Esophagus muscularis mucosa (tissue), 4 donors: ENCODE results near the gene SEPTIN5. TPM values are rescaled to one million over a fixed set of nuclear protein-coding genes. Genes with fewer than 3 reads are reported as not detected.

Source experiments
- DNase-seq: peaks from one replicate; pipeline ENCODE4 v3.0.0-alpha.2; 2017; ENCODE audit errors: extremely low spot score
- H3K27ac ChIP-seq, 4 donors: fragments of 200-600 bp; sonication (generic); replicated peaks in 1 of 4; 1 replicate in 3 of 4; 2 replicates in 1 of 4; pipeline ENCODE4 v1.5.1; 2016 to 2019; ENCODE audit warnings: mild to moderate bottlenecking in 1 of 4
- H3K27me3 ChIP-seq, 4 donors: fragments of 200-600 bp; sonication (generic); one replicate each; pipeline versions ENCODE4 v1.5.1 to v1.6.0; 2016 to 2019
- H3K36me3 ChIP-seq, 4 donors: fragments of 200-600 bp; sonication (generic); one replicate each; pipeline ENCODE4 v1.5.1; 2016 to 2019
- H3K4me1 ChIP-seq, 4 donors: fragments of 200-600 bp; sonication (generic); one replicate each; pipeline ENCODE4 v1.5.1; 2016 to 2019
- H3K4me3 ChIP-seq, 4 donors: fragments of 200-600 bp; sonication (generic); 1 replicate in 2 of 4; 2 replicates in 2 of 4; pipeline ENCODE4 v1.5.1; 2016 to 2019; ENCODE audit warnings: mild to moderate bottlenecking in 4 of 4, moderate library complexity in 1 of 4
- H3K9me3 ChIP-seq, 4 donors: fragments of 200-600 bp; sonication (generic); 1 replicate in 3 of 4; 2 replicates in 1 of 4; pipeline ENCODE4 v1.5.1; 2016 to 2019
- EP300 ChIP-seq: sonication (generic); formaldehyde crosslinking; IDR thresholded peaks from one replicate; pipeline ENCODE4 v1.6.1; 2017; ENCODE audit warnings: antibody characterized with exemption
- POLR2A ChIP-seq: fragments of 450-650 bp; IDR thresholded peaks from one replicate; pipeline ENCODE4 v1.6.1; 2017; ENCODE audit warnings: antibody characterized with exemption, moderate library complexity, mild to moderate bottlenecking, low read depth
- POLR2AphosphoS5 ChIP-seq, 2 donors: sonication (generic); formaldehyde crosslinking; IDR thresholded peaks; one replicate each; pipeline ENCODE4 v1.6.1; 2017; ENCODE audit warnings: antibody characterized with exemption in 2 of 2
- WGBS: methylation state at CpG from one replicate; pipeline ENCODE4 v1.1.5; 2018; 5-methylcytosine and 5-hydroxymethylcytosine counted together
- intact Hi-C: fragments of 100-400 bp; cut with DNase I; formaldehyde crosslinking; loops from one replicate; pipeline ENCODE4 v1.15.1; 2023
- total RNA-seq, 4 donors: library from RNA; depleted of rRNA; stranded (reverse); fragments of >200 nt; gene quantifications; one replicate each; pipeline versions ENCODE4 v1.1.0 to v1.2.1, GENCODE V29; 2016
- TF ChIP-seq, protein P1 (sequence below), 3 experiments: fragments of 200-600 bp in 2 of 3; fragments of 450-650 bp in 1 of 3; sonication (generic) in 2 of 3; IDR thresholded peaks; one replicate each; pipeline ENCODE4 v1.5.1; 2017 to 2019; ENCODE audit warnings: antibody characterized with exemption in 3 of 3, mild to moderate bottlenecking in 2 of 3, moderate library complexity in 1 of 3

SEPTIN5 gene
- total RNA-seq, 4 donors from 2014 or later, result 4.2 to 55.4 (median 20.6) TPM

DNA sequence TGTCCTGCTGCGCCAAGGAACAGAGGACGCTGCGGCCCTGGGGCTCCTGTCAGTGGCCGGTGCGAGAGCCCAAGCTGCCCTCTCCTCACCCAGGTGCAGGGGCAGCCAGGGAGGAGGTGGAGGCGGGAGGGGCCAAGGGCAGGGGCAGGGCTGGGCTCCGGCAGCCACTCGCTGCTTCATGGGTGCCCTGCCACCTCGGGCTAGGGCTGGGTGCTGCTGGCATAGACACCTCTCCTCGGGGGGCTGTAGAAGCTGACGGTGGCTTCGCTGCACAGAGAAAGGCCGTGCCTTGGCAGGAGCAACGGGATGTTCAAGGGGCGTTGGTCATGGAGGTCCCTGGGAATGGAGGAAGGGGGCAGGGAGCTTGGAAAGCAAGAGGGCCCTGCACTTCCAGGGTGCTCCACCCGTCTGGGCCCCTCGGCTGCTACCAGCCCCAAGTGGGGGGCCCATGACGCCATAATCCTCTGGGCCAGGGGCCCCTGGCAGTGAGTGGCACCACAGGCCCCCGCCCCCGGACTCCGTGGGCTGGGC lies 44.7 kb downstream of the SEPTIN5 start:
- peaks cover 6 to 95% (median 62%) of the 10 kb centered on the region in 4 donors for H3K27me3 ChIP-seq
- peaks cover 6 to 54% (median 50%) of the 10 kb centered on the region in 4 donors for H3K4me1 ChIP-seq

DNA sequence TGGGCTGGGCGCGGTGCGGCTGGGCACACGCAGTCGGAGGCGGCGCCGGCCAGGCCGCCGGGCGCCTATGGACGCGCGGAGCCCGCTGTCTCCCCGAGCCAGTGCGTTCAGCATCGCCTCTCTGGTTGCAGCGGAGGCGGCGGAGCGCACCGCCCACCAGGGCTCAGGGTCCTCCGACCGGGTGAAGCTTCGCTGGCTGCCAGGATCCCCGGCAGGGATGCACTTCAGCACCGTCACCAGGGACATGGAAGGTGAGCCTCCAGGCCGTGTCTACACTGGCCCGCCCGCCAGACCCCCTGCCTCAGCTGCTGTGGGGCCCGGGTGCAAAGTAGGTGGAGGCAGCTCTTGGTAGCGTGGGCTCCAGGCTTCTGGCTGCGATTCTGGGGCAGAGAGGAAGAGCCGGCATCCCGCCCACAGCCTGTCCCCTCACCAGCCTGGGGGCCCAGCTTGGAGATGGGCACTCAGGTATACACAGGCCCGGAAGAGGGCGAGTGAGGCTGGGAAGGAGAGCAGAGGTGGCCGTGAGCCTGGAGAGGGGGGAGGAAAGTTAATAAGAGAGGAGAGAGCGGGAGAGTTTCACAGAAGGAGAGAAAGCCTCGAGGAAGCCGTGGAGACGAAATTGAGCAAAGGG lies 45.2 kb downstream of the SEPTIN5 start:
- peaks cover 6 to 54% (median 50%) of the 10 kb centered on the region in 4 donors for H3K4me1 ChIP-seq
- H3K36me3 ChIP-seq, result no peaks in the 10 kb centered on the region
- no peak overlapping the region for H3K27ac ChIP-seq
- 14% methylated on average over 9 of the region's 43 CpGs for WGBS
- TF ChIP-seq POLR2AphosphoS5 (IDR thresholded peaks at IDR 0.05) (no peak), EP300 (no peak), POLR2A (no peak)
- TF ChIP-seq, protein P1, sequence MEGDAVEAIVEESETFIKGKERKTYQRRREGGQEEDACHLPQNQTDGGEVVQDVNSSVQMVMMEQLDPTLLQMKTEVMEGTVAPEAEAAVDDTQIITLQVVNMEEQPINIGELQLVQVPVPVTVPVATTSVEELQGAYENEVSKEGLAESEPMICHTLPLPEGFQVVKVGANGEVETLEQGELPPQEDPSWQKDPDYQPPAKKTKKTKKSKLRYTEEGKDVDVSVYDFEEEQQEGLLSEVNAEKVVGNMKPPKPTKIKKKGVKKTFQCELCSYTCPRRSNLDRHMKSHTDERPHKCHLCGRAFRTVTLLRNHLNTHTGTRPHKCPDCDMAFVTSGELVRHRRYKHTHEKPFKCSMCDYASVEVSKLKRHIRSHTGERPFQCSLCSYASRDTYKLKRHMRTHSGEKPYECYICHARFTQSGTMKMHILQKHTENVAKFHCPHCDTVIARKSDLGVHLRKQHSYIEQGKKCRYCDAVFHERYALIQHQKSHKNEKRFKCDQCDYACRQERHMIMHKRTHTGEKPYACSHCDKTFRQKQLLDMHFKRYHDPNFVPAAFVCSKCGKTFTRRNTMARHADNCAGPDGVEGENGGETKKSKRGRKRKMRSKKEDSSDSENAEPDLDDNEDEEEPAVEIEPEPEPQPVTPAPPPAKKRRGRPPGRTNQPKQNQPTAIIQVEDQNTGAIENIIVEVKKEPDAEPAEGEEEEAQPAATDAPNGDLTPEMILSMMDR (IDR thresholded peaks at IDR 0.05), result no peak
- H3K4me3 ChIP-seq, result peak overlapping the region; percentile 4 to 22 (median 9)
- no peak for DNase-seq
- intact Hi-C loops, result loop anchor here (10.0 kb wide), 1 partner anchor 85 kb away; no protein-coding TSS in a partner anchor
- H3K27me3 ChIP-seq, result peaks cover 6 to 95% (median 63%) of the 10 kb centered on the region in 4 donors
- H3K9me3 ChIP-seq, result no peaks in the 10 kb centered on the region

More for the DNA sequence above, 44.7 kb downstream of the SEPTIN5 start:
- Histone ChIP-seq H3K27ac (no peak overlapping the region), H3K9me3 (no peaks in the 10 kb centered on the region), H3K4me3 (peak overlapping the region in 2 of 4 donors; percentile 4 to 22), H3K36me3 (no peaks in the 10 kb centered on the region)
- TF ChIP-seq, protein P1 (IDR thresholded peaks at IDR 0.05), result no peak
- no peak for TF ChIP-seq POLR2AphosphoS5 (IDR thresholded peaks at IDR 0.05)
- TF ChIP-seq EP300, result no peak
- no peak for TF ChIP-seq POLR2A
- WGBS, result no CpG with 5 or more reads among the region's 21 CpGs
- DNase-seq, result no peak
- intact Hi-C loops, result no loop called here

DNA sequence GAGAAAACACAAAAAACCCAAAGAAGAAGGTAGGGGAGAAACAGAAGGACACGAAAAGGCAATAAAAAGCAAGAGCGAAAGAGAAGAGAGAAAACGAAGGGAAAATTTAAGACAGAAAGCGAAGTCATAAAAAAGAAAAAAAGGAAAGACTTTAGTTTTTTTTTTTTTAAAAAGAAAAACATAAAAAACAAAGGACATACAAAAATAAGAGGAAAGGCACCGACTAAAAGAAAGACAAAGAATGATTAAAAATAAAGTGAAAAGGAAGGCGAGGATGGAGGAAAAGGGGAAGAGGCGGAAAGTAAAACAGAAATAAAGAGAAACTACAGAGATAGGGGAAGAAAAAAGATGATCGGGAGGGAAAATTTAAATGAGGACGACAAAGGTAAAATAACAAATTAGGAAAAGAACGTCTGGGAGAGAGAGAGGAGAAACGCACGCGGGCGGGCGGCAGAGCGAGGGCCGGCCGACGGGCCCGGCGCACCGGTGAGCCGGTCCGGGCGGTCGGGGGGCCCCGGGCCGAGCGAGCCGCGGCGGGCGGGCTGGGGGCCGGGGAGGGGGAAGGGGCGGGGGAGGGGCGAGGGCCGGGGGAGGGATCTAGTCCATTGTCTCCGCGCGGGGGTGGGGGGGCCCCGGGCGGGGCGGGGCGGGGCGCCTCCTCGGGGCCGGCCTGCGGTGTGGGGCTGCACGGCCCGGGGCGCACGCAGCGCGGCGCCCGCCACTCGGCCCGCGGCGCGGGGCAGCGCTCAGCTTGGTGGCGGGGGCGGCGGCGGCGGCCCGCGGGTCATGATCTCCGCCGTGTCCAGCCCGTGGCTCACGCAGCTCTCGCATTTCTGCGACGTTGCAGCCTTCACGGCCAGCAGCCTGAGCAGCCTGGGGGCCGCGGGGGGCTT lies 46.0 kb downstream of the SEPTIN5 start, which contains the start of gene TBX1:
Gene TBX1 (plus strand): TSS at position 721 of the 893 bp plus-strand sequence. CDS start 66 bp downstream, at position 787.
- no peaks in the 10 kb centered on the region for H3K36me3 ChIP-seq
- peaks cover 3 to 47% (median 45%) of the 10 kb centered on the region in 4 donors for H3K4me1 ChIP-seq
- TF ChIP-seq POLR2A, result no peak
- H3K27me3 ChIP-seq, result peaks cover 4 to 95% (median 63%) of the 10 kb centered on the region in 4 donors
- peak within 1 kb of the TSS; percentile 33 to 47 (median 36) for H3K4me3 ChIP-seq
- 6% methylated on average over 28 of the region's 79 CpGs for WGBS
- intact Hi-C loops, result loop anchor here (10.0 kb wide), 1 partner anchor 84 kb away; no protein-coding TSS in a partner anchor
- H3K27ac ChIP-seq, result no peak within 1 kb of the TSS
- no peak for DNase-seq
- no peaks in the 10 kb centered on the region for H3K9me3 ChIP-seq

DNA sequence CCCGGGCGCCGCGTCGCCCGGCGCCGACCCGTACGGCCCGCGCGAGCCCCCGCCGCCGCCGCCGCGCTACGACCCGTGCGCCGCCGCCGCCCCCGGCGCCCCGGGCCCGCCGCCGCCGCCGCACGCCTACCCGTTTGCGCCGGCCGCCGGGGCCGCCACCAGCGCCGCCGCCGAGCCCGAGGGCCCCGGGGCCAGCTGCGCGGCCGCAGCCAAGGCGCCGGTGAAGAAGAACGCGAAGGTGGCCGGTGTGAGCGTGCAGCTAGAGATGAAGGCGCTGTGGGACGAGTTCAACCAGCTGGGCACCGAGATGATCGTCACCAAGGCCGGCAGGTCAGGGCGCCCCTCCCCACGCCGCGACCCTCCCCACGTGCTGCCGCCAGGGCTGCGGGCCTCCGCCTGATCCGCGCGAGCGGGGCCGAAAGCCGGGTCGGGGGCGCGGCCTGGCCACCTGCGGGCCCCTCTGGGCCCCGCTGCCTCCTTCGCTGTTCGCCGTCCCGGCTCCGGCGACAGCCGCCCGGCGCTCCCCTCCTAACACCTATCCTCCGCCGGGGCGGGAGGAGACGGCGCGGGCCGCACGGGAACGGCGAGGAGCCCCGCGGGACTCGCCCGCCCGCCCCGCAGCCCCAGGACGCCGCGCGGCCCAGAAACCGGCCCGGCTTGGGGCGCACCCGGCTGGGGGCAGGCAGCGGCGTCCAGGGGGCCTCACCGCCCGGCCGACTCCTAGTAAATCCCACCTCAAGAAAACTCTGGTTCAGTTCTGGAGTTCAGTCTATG lies 46.8 kb downstream of the SEPTIN5 start:
- TF ChIP-seq EP300 (no peak), POLR2AphosphoS5 (IDR thresholded peaks at IDR 0.05) (no peak), POLR2A (no peak)
- TF ChIP-seq, protein P1 (IDR thresholded peaks at IDR 0.05), result no peak
- 13% methylated on average over 19 of the region's 117 CpGs for WGBS
- Histone ChIP-seq H3K9me3 (no peaks in the 10 kb centered on the region), H3K4me3 (peak overlapping the region; percentile 33 to 47 (median 36)), H3K27ac (no peak overlapping the region), H3K27me3 (peaks cover 0 to 95% (median 59%) of the 10 kb centered on the region in 4 donors), H3K4me1 (peaks cover 0 to 46% (median 43%) of the 10 kb centered on the region in 4 donors), H3K36me3 (no peaks in the 10 kb centered on the region)
- no peak for DNase-seq
- intact Hi-C loops, result loop anchor here (10.0 kb wide), 1 partner anchor 84 kb away; no protein-coding TSS in a partner anchor
